Occipital lobe (tissue), 2 donors: ENCODE measurements around the gene SLC1A7. TPM values are rescaled to one million over a fixed set of nuclear protein-coding genes. Genes with fewer than 3 reads are reported as not detected.
"Not testable (repeated sequence)": the region's sequence is repeated elsewhere in the genome, so short reads cannot be mapped to it uniquely, and the experiment has no call there.

Experiments
- DNase-seq: peaks from one replicate; lab custom pipeline; 2025; lab: John Stamatoyannopoulos, UW
- total RNA-seq: library from RNA; depleted of rRNA; stranded (reverse); fragments of >200 nt; gene quantifications from one replicate; pipeline ENCODE4 v1.2.3, GENCODE V29; 2014

Gene SLC1A7
- not detected for total RNA-seq

DNA sequence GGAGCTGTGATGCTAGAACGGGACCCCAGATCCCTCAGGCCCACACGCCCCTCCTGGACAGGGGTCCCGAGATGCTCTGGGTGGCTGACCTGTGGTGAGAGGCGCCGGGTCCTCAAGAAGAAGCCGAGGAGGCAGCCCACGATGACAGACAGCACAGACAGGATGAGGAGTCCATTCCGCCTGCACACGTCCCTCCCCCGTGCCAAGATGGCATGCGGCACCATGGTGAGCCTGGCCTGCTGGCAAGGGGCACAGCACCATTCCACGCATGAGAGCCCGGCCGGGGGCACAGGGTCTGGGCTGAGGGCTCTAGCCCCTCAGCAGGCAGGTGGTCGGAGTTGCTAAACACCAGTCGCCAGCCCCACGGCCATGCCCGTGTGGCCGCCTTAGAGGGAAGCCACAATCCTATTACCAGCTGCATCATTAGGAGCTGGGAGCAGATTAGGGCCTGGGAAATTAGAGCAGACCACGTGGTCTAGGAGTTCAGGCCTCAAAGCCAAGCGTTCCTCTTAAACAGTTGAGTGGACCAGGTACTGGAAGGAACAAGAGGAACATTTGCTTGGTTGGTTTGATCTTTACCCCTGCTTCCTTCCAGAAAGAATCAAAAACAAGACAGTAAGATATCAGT, at the start of gene SLC1A7:
Gene SLC1A7, minus strand, starts transcription at position 413 of the 628 bp plus-strand sequence. Its CDS starts 189 bp downstream, at position 224.
- DNase-seq, result no peak

DNA sequence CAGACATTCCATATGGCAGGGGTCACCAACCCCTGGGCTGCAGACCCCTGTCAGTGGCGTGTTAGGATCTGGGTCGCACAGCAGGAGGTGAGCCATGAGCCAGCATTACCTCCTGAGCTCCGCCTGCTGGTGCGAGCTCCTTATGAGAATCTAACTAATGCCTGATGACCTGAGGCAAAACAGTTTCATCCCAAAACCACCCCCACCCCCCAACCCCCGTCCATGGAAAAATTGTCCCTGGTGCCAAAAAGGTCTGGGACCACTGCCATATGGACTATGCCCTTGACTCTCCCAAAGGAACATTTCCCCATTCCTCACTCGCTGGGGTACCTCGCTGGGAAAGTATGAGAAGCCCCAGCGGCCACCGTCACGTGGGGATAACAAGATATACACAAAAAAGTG, 47.8 kb upstream of the SLC1A7 start:
- DNase-seq, result no peak

- no peak for DNase-seq
Observed at GRCh38 chr1:53189061-53189460, 46.6 kb upstream of the SLC1A7 start.

DNA sequence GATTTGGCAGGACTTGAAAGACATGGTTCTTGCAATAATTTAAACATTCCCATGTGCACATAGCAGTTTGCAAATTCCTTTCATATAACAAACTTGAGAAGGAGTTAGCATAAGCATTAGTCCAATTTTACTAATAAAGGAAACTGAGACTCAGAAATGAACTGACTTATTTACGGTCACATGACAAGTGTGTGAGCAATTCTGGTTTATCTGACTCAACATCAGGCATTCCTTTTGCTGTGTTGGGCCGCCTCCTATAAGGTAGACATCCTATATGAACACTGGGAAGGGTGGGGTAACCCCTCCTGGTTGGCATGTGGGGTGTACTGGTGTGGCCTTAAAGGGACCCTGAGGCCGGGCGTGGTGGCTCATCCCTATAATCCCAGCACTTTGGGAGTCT, 45.7 kb upstream of the SLC1A7 start:
- no peak for DNase-seq

- DNase-seq, result no peak
Observed at GRCh38 chr1:53187401-53187800, 45.0 kb upstream of the SLC1A7 start.

DNA sequence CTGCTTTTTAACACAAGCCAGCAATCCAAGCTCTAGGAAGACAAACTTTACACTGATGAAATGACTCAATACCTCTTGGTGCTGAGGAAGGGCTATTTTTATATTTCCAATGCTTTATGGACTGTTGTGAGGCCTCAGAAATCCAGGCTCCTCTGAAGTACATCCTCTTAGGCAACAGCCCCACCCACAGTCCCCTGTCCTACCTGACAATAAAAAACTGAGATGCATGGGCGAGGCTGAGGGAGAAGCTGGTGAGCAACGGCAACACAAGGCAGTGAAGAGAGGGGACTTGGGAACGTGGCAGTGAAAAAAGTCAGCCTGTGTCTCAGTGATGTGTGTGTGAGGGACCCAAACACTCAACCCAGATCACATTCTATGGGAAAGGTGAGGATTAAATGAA, 44.1 kb upstream of the SLC1A7 start:
- no peak for DNase-seq

- not testable (repeated sequence) for DNase-seq
Observed at GRCh38 chr1:53185955-53186297, 43.5 kb upstream of the SLC1A7 start.

DNA sequence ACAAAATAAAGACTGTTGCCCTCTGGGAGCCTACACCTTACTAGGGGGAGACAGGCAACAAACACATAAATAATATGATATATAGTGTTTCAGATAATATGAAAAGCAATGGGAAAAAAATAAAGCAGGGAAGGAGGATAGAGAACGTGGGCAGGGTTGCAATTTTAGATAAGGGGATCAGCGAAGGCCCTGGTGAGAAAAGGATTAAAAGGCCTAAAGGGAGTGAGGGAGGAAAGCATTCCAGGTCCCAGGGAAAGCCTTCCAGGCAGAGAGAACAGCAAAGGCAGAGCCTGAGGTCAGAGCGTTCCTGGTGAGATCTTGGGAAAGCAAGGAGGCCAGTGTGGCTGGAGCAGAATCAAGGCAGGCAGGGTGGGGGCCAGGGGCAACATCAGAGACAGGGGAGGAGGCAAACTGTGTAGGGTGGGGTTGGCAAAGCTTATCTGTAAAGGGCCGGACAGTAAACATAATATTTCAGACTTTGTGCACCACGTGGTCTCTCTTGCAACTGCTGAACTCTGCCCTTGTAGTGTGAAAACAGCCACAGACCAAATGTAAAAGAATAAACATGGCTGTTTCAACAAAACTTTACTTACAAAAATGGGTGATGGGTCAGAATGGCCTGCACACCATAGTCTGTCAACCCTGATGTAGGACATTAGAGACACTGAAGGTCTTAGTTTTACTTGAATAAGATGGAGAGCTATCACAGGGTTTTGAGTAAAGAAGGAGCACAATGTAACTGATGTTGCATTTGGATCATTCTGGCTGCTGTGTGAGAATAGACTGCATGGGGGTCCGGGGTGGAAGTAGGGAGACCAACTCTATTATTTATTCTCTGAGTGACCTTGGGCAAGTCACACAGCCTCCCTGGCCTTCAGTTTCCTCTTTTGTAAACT, 40.9 kb upstream of the SLC1A7 start:
- DNase-seq, result no peak

GRCh38 chr1:53182716-53183094, 40.3 kb upstream of the SLC1A7 start:
- no peak for DNase-seq

DNA sequence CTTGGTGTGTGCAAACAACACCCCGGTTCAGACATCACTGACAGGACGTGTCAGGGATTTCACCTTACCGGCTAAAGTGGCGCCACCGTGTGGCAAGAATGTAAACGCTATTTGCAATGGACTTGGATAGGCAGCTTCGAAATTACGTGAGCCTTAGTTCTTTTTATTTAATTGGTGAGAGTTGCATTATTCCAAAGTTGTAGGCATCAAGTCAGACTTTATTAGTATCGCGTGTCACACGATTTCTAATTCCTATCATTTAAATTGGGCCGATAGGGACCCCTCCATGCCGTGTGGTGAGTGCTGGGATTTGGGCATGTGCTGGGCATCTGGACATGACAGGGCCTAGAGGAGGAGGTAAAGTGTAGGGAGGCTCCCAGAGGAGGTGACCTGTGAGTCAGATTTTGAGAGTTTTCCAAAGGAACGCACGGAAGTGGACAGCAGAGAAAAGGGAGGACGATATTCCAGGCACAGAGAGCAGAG, 39.7 kb upstream of the SLC1A7 start:
- peak; percentile 18 for DNase-seq

DNA sequence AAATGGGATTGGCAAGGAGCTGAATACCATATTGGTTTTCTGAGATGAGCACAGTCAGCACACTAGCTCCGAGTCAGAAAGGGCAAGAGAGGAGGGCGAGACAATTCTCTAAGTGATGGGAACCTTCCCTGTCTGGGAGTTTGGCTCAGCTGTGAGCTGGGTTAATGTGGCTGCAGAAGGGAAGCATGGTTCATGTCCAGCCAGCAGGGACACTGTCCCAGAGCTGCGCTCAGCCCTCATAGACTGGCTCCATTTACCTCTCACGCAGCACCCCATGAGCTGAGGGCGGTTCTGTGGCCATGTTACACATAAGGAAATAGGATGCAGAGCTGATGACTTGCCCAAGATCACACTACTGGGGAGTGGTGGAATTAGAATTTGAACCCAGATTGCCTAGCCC, 38.5 kb upstream of the SLC1A7 start:
- no peak for DNase-seq

DNA sequence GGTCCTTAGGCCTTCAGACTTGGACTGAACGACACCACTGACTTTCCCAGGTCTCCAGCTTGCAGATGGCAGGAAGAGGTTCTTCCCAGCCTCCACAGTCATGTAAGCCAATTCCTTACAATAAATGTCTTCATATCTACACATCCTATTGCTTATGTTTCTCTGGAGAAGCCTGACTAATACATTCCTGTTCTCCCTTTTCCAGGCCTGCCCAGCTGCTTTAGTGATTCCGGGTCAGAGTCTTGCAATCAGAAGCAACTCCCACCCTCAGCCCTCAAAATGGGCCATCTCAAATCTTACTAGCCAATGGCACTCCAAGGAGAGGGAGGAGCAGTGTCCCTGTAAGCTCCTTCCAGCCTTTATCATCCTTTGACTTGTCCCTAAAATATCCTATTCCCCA, 37.8 kb upstream of the SLC1A7 start:
- DNase-seq, result no peak

- no peak for DNase-seq
Observed at GRCh38 chr1:53176452-53177208, 34.2 kb upstream of the SLC1A7 start.

DNA sequence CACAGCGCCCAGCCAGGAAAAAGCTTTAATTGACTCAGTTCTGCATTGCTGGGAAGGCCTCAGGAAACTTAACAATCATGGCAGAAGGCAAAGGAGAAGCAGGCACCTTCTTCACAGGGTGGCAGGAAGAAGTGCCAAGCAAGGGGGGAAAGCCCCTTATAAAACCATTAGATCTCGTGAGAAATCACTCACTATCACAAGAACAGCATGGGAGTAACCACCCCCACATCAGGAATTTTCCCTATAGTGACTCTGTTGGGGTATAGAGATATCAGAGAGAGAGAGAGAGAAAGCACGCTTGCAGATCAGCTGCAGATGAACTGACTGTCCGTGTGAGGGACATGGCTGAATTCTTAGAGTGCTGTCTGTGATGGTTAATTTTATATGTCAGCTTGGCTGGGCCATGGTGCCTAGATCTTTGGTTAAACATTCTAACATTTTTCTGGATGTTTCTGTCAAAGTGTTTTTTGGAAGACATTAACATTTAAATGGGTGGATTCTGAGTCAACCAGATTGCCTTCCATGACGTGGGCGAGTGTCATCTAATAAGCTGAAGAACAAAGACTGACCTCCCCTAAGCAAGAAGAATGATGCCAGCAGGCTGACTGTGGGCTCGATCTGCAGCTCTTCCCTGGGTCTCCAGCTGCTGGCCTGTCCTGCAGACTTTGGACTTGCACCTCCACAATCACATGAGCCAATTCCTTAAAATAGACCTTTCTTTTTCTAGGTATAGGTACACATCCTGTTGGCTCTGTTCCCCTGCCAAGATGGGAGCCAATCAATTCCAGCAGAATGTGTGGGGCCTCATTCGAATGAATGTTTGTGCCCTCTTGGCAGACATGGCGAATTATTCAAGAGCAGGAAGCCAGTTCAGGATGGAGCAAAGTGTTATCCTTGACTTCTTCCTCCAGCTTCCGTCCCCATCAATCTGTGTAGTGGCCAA, 32.8 kb upstream of the SLC1A7 start:
- no peak for DNase-seq

DNA sequence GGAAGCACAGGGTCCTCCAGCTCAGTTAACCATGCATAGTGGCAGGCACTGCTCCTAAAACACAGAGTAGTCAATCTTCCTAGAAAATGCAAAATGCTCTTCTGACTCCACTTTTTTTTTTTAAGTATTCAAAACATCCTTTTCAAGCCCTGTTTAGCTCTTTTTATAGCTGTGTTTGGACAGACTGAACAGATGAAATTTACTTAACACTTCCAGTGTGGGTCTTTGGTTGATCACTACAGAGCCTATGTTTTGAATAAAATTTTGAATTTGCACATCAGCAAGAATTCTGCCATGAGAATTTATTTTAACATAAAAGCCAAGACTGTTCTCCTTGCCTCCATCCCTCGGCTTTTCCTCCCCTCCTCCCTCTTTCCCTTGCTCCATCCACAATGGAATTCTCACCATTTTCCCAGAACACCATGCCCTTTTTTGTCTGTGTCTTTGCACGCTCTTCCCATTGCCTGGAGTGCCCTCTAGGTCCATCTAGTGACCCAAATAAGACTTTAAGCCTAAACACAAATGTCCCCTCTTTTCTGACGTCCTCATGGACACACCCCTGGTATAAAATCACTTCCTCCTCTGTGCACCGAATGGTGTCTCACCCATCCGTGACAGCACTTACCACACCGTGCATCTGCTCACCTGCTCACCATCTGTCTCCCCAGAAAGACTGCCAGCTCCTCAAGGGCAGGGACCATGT, 30.1 kb upstream of the SLC1A7 start:
- DNase-seq, result no peak

- no peak for DNase-seq
Observed at GRCh38 chr1:53166912-53167311, 24.5 kb upstream of the SLC1A7 start.

- DNase-seq, result no peak
Observed at GRCh38 chr1:53166366-53166765, 23.9 kb upstream of the SLC1A7 start.

DNA sequence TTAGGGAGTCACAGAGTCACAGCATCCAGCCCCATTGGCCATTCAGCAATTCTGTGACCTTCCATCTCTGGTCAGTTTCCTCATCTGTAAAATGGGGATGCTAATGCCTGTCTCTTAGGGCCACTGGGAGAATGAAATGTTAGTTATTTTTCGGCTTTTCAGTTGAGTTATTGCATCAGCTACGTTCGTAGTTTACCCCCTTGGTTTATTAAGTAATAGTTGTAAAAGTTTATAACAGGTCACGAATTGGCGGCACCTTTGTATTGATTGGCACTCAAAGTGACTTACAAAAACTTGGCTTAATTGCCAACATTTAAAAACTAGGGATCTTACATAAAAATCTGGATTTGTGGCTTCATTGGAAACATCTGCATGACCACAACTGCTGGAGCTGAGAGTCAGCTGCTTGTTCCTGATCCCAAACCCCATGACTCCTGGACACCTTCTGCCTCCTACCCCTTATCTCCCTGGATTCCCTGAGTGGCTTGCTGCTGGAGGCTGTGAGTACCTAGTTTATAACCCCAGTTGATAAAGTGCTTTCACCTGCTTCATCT, 23.0 kb upstream of the SLC1A7 start:
- no peak for DNase-seq

GRCh38 chr1:53163291-53163768, 20.9 kb upstream of the SLC1A7 start:
- no peak for DNase-seq

DNA sequence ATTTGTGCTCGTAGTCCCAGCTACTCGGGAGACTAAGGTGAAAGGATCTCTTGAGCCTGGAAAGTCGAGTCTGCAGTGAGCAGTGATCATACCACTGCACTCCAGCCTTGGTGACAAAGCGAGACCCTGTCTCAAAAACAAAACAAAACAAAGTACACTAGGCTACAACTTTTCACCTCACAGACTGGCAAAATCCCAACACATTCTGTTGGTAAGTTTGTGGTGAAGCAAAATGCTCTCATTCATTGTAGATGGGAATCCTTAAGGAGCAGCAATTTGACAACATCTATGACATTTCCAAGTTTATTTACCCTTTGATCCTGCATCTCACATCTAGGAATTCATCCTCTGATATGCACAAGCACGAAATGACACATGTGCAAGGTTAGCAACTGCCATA, 20.2 kb upstream of the SLC1A7 start:
- no peak for DNase-seq
